ENCODE results near the gene ANKRD63.

Gene ANKRD63

GRCh38 chr15:40240619-40241221, 42.1 kb downstream of the ANKRD63 start:
- no peak for DNase-seq

DNA sequence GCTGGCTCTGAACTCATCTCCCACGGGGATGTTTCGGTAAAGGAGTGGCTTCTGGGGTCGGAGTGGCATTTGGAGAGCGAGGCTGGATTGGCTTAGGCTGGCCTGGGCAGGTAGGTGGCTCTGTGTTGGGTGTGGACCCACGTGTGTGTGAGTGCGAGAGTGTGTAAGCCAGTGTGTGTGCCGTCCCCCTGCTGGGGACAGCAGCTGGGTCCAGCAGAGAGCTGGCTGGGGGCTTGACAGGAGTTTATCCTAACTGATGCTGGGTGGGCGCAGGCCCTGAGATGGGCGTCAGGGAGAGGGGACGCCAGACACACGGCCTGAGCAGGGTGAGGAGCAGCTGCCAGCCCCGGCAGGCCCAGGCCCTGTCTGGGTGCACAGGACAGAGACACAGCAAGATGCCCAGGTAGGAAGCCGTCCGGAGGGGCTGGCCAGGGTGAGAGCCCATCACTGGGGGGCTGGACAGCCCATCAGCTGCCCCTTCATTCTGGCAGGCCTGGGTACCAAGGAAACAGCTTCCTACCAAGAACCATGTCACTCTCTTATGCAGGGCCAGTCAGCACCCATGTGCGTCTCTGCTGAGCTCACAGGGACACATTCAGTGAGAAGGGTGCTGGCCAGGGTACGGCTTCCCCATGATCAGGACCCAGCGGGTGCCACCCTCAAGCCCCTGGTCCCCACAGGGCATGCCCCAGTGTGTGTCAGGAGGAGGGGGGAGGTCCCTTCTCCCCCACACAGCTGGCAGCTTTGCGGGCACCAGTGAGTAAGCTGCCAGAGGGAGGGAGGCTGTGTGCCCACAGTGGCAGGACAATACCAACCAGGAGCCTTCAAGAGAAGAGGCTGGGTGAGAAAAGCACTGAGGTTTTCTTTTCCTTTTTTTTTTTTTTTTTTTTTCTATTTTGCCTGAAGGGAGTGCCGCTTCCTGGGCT, 42.9 kb downstream of the ANKRD63 start:
- DNase-seq = no peak

- DNase-seq = no peak
Measured at GRCh38 chr15:40239404-40239692, 43.5 kb downstream of the ANKRD63 start.

GRCh38 chr15:40238532-40239403, 44.1 kb downstream of the ANKRD63 start, which contains the start of gene PAK6:
Gene PAK6 (plus strand): TSS chr15:40239063. CDS start chr15:40264786, 25,723 bp downstream.
- peak; percentile 7 for DNase-seq

DNA sequence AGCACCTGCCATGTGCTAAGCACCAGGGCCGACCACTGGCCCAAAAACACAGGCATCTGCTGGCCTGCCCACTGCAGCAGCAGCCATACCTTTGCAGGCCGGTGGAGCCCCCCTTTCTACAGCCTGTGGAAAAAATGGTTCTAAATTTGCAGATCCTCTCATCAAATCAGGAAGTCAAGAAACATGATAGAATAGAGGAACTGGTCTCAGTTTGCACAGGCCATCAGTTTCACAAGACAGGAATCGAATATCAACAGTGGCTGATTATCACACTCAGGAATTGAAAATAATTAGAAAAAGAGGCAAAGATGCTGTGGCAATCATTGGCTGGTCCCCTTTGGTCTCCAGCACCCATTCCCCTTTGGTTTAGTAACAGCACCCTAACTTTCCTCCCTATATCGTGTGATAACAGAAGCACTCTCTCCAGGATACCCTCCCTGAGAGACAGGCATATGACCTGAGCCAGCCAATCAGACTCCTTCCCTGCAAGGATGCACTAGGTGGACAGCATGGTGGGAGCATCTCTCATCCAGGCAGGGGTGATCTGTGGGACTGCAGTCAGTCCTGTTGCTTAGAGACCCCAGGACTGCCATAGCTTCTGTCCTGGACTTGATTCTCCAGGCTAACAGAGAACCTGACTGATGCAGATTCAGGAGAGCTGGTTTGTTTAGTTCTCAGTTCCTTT, 47.5 kb downstream of the ANKRD63 start:
- DNase-seq = no peak

DNA sequence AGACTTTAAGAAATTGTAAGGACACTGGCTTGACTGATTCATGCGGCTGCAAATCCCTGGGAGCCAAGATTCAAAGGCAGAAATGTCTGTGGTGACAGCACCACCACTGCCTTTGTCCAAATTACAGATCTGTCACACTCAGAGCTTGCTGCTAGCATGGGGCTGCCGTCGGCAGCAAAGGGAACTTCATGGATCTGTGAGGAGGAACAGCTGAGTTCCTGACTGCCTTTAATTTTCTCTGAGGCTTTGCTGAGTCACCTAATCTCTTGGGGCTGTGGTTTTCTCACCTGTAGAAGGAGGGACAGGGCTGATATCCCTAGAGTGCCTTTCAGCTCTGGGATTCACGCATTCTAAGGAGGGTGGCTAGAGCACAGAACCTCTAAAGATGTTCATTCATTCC, 48.1 kb downstream of the ANKRD63 start:
- DNase-seq = no peak

- no peak for DNase-seq
Measured at GRCh38 chr15:40233727-40234577, 48.9 kb downstream of the ANKRD63 start.

GRCh38 chr15:40232625-40233070, 50.2 kb downstream of the ANKRD63 start:
- no peak for DNase-seq

Data from NCI-H748 treated with DMSO at 0.1 percent for 48 hours (cell line).